GM18502 (cell line): Measurements from ENCODE around the gene SAP30BP.
"Not testable (repeated sequence)": the region's sequence is repeated elsewhere in the genome, so short reads cannot be mapped to it uniquely, and the experiment has no call there.

Source experiments
- ATAC-seq: cut with Tn5 transposase; IDR thresholded peaks from one replicate; pipeline ENCODE4 v1.9.1; 2021; ENCODE audit warnings: mild to moderate bottlenecking; ENCODE audit not compliant: unreplicated experiment, poor library complexity

Gene SAP30BP

GRCh38 chr17:75633486-75634375 lies 33.4 kb upstream of the SAP30BP start:
- ATAC-seq = no peak

GRCh38 chr17:75634376-75634740 lies 32.8 kb upstream of the SAP30BP start:
- ATAC-seq = no peak

DNA sequence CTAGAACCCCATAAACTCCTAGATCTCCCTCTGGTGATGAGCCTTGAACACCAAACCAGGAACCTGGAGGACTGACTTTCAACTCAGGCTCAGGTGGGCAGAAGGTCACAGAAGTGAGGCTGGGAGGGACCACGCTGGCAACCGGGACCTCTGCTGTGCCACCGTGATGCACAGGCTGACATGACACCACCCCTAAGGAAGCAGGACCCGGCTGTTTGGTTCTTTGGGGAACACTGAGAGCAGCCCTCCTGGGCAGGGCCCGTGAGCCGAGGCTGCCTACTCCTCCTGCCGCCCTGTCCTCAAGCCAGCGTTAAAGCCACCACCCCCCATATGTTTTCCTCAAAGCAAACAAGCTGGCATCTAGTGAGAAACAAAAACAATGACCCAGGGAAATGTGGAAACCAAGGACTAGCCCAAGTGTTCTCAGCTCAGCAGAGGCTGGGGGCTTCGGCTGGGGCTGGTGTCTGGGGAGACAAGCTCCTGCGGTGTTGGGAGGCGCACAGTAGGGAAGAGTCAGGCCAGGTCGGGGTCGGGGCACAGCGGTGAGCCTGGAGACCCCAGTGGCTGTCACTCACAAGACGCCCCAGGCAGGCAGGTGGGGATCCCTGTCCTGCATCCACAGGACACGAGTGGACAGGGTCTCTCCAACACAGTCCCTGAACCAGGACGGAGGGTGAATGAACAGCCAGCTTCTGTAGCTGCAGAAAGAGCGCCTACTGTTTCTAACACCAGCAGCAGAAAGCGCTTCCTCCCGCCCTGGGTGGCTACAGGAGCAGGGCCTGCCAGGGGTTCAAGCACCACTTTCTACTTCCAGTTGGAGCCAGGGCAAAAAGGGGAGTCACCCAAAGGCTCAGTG lies 32.2 kb upstream of the SAP30BP start:
- ATAC-seq = no peak

DNA sequence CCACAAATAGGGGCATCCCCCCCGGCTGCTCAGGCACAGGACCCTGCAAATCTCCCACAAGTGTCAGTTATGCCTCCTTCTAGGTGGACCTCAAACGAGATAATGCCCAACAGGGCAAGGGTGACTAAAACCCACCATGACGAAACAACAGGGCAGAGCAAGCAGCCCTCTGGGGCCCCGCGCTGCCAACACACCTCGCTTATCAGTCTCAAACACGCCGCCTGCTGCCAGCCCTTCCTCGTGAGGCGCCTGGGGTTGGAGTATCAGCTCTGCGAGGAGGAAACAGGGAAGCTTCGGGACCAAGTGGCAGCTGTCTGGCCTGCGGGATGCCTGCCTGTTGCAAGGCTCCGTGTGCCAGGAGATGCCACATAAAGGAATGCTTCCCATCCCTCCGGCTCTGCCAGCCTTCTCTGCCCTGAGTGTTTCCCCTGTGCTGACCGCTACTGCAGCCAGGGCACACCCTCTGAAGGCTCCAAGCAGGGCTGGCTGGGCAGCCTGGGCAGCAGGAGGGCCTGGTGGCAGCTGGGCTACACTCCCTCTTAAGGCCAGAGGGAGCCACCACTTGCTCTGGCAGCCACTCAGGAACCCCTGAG lies 31.4 kb upstream of the SAP30BP start:
- ATAC-seq = no peak

DNA sequence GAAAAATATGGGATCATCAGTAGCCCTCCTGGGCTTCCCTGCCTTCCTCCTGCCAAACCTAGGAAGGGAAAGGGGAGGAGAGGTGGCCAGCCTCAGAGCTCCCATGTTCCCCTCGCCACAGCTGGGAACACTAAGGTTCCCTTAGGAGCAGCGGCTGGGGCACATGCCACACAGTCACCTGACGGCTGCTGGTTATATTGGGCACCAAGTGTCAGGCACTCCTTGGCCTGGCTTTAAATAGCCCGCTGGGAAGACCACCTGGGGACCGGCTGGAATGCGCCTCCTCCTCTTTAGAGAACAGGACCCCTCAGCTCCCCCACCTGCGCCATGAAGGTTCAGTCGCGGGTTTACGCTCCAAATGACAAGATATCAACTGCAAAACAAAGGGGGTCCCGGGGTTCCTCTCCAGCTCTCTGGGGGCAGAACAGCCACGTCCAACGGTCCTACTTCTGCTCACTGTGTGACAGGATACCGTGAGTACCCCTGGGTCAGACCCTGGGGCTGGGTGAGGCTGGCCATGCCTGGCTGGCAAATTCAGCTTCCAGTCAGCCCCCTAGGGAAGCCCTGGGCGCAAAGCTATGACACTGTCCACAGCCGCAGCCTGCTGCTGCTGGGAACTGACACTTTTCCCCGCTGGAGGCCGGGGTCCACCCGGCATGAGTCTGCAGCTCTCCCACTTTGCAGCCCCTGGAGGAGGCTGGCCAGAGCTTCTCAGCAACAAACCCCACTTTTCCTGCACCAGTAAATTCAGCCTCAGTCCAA lies 30.6 kb upstream of the SAP30BP start:
- no peak for ATAC-seq

DNA sequence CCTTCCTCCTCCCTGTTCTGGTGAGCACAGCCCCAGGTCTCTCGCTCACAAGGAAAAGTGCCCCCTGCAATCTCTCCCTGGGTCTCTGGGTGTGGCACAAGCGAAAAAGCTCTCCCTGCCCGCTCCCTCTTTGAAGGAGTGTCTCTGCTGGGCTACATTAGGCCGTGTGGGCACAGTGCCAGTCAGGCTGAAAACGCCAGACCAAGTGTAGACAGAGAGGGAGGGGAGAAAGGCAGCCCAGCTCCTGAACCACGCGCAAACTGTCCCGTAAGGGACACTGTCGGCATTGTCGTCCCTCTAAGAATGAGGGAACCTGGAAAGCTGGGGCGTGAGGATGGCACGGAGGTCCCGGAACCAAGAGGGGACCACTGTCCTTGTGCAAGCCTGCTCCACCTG lies 30.0 kb upstream of the SAP30BP start:
- no peak for ATAC-seq

GRCh38 chr17:75637551-75637950 lies 29.6 kb upstream of the SAP30BP start:
- no peak for ATAC-seq

DNA sequence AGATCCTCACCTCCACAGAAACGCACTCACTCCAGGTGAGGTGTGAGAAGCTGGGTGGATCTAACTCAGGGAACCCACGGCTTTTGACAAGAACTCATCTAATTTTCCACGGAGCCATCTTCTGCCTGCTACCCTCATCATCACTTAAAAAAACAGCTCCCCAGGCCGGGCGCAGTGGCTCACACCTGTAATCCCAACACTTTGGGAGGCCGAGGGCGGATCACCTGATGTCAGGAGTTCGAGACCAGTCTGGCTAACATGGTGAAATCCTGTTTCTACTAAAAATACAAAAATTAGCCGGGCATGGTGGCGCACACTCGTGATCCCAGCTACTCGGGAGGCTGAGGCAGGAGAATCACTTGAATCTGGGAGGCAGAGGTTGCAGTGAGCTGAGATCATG lies 29.1 kb upstream of the SAP30BP start:
- not testable (repeated sequence) for ATAC-seq

DNA sequence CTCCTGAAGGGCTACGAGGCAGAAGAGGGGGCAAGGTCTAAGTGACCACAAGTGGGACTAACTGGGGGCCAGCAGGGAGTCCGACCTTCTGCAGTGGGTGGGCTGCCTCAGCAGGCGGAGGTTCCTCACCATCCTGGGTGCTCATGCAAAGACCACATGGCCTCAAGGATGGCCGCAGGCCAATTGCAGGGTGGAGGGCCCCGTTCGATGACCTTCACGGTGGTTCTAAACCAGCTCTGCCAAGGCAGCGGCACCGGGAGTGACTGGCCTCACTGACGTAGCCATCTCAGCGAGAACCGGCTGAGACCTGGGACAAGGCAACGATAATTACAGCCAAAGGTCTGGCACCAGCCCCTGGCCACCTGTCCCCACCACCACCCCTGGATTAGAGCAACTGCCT lies 28.2 kb upstream of the SAP30BP start:
- ATAC-seq = no peak

GRCh38 chr17:75639327-75639726 lies 27.8 kb upstream of the SAP30BP start:
- no peak for ATAC-seq

- no peak for ATAC-seq
These were observed 27.2 kb upstream of the SAP30BP start for GRCh38 chr17:75639771-75640555.

DNA sequence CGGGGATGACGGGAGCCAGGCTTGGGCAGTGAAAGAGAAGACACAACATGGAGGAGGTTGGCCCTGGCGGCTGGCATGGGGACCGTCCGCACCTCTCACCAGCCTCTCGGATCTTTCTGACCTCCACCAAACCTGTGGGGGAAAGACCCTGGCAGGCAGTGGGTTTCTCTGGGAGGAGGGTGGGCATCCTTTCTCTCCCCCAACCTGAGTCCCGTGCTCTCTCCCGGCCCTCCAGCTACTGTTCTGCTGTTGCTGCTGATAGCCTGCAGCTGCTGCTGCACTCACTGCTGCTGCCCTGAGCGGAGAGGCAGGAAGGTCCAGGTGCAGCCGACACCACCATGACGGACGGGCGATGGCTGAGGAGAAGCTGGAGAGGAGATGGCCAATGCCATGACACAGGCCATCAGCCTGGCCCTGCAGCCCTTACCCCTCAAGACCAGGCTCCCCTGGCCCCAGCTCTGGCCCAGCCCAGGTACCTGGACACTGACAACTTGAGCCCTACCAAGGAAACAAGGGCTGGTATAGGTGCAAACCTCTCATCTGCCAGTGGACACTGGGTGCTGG lies 26.5 kb upstream of the SAP30BP start:
- ATAC-seq = no peak

- no peak for ATAC-seq
These were observed 25.8 kb upstream of the SAP30BP start for GRCh38 chr17:75641343-75641742.

DNA sequence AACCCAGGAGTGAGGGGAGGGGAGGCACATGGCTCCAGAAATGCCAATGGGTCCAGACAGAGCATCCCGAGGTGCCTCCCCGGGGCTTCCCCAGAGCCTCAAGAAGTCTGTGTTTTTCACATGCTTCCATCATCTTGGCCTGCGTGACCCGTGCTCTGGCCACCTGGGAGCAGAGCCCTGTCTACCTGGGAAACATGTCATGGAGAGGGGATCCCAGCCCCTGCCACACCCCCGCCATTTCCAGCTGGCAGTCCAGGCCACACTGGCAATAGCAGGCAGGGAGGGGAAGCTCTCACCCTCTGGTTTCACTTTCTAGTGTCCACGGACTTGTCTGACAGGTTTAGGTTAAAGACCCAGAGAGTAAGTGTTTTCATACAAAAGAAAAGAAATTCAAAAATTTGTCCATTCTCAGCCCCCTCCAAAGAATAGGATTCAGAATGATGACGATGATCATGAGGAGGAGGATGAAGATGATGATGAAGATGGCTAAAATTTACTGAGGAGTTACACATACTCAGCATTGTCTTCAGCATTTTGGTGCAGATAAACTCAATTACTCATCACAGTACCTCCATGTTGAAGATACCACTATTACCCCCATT lies 24.9 kb upstream of the SAP30BP start:
- no peak for ATAC-seq

GRCh38 chr17:75642784-75643642 lies 24.1 kb upstream of the SAP30BP start:
- ATAC-seq = no peak

DNA sequence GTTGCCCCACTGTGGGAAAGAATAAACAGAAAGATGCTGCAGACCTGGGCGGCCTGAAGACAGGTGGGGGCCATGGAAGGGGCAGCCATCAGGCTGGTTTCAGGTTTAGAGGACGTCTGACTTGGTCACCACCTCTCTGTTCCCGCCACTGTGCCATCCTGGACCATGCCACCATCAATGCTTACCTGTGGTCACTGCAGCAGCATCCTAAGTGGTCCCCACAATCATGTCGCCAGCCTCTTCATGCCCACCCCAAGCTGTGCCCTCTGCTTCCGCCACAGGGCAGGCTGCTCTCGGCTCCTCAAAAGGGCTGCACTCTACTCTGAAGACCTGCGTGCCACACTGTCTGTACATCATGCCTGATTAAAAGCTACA lies 23.5 kb upstream of the SAP30BP start:
- ATAC-seq = no peak

GRCh38 chr17:75645501-75645888 lies 21.6 kb upstream of the SAP30BP start:
- no peak for ATAC-seq
